Transverse colon (tissue), 4 donors: ENCODE data around the gene ATPAF2.

ENCODE experiments used
- EP300 ChIP-seq: sonication (generic); formaldehyde crosslinking; IDR thresholded peaks from one replicate; pipeline ENCODE4 v1.6.1; 2017; ENCODE audit warnings: antibody characterized with exemption, low read depth
- POLR2A ChIP-seq: fragments of 450-650 bp; IDR thresholded peaks from one replicate; pipeline ENCODE4 v1.6.1; 2016; ENCODE audit warnings: antibody characterized with exemption, mild to moderate bottlenecking, moderate library complexity
- POLR2AphosphoS5 ChIP-seq, 3 donors: sonication (generic); formaldehyde crosslinking; IDR thresholded peaks; one replicate each; pipeline ENCODE4 v1.6.1; 2016; ENCODE audit warnings: antibody characterized with exemption in 3 of 3
- TF ChIP-seq, protein P1 (sequence below), 5 experiments: fragments of 200-600 bp in 3 of 5; fragments of 450-650 bp in 2 of 5; sonication (generic) in 3 of 5; IDR thresholded peaks; 1 replicate in 2 of 5; 2 replicates in 3 of 5; pipeline ENCODE4 v1.5.1; 2016 to 2017; ENCODE audit warnings: antibody characterized with exemption in 5 of 5, inconsistent platforms in 3 of 5, mild to moderate bottlenecking in 2 of 5, moderate library complexity in 1 of 5

DNA sequence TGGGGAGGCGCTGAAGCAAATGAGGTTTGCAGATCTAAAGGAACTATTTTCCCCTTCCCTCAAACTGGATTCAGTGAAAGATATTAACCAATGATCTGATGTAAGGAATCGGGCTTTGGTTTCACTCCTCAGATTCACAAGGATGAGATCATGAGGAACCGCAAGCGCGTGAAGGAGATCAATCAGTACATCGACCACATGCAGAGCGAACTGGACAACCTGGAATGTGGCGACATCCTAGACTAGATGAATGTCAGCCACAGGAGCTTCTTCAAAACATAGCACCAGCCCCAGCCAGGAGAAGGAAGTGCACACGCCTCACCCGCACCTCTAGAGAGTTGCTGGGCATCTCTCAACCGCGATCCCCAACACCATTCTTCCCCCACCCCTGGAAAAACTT is 22.5 kb downstream of the ATPAF2 start:
- TF ChIP-seq, protein P1, sequence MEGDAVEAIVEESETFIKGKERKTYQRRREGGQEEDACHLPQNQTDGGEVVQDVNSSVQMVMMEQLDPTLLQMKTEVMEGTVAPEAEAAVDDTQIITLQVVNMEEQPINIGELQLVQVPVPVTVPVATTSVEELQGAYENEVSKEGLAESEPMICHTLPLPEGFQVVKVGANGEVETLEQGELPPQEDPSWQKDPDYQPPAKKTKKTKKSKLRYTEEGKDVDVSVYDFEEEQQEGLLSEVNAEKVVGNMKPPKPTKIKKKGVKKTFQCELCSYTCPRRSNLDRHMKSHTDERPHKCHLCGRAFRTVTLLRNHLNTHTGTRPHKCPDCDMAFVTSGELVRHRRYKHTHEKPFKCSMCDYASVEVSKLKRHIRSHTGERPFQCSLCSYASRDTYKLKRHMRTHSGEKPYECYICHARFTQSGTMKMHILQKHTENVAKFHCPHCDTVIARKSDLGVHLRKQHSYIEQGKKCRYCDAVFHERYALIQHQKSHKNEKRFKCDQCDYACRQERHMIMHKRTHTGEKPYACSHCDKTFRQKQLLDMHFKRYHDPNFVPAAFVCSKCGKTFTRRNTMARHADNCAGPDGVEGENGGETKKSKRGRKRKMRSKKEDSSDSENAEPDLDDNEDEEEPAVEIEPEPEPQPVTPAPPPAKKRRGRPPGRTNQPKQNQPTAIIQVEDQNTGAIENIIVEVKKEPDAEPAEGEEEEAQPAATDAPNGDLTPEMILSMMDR (IDR thresholded peaks at IDR 0.05): no peak
- TF ChIP-seq POLR2A: no peak
- TF ChIP-seq POLR2AphosphoS5 (IDR thresholded peaks at IDR 0.05): no peak
- TF ChIP-seq EP300: no peak
